ENCODE measurements around the gene KCNMA1. TPM values are rescaled to one million over a fixed set of nuclear protein-coding genes. Genes with fewer than 3 reads are reported as not detected.

The KCNMA1 gene
- total and polyA plus RNA-seq, 10 of the 15 experiments (the other 5 are each of a cell fraction or from before 2014, with no cell fraction given), result 8.5 to 77.0 (median 21.3) TPM

DNA sequence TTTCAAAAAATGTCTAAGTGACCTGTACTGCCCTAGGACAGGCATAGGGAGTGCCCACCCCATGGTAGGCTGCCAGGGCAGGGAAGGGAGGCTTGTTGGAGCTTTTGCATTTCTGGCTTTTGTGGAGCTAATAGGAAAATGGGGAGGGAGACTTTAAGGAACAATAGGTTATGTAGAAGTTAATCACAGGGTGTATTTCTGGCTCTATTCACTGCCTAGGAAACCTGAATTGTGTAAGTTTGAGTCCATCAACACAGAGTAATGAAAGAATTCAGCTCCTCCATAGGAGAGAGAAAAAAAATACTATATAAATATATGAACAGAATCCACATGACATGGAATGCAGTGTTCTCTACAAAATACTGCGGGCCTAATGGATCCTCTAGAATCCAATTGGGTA, 661.5 kb downstream of the KCNMA1 start:
- WGBS (ENCODE audit: insufficient coverage, insufficient replicate concordance, low lambda C conversion rate, missing lambda C conversion rate), result 86% methylated on average over 1 of the region's 1 CpG
- no peaks in the 10 kb centered on the region for H4K20me1 ChIP-seq (ENCODE audit: control insufficient read depth, insufficient read depth)
- DNase-seq (ENCODE audit: low read depth, low spot score) (no peak), ATAC-seq (no peak), FAIRE-seq (no peak)
- no peaks in the 10 kb centered on the region for H3K36me3 ChIP-seq (ENCODE audit: control insufficient read depth in 2 of 2, insufficient read depth in 2 of 2, low read length in 1 of 2)
- SMC1A ChIA-PET (ENCODE audit: uncharacterized antibody, unreplicated experiment), result interaction anchor here (0.6 to 1.4 kb wide), 2 partner anchors 9 to 487 kb away, joined by 3 read pairs; no protein-coding TSS in a partner anchor
- BruUV-seq (replicated peaks), result no TSS peak
- no peak overlapping the region for H3K27ac ChIP-seq (ENCODE audit: control insufficient read depth, insufficient read depth)
- no peaks in the 10 kb centered on the region for H3K79me2 ChIP-seq (ENCODE audit: control insufficient read depth, insufficient read depth, low read length)
- CTCF ChIA-PET, result interaction anchor here (0.5 to 1.7 kb wide), 3 partner anchors 9 to 658 kb away, joined by 3 to 5 read pairs (median 4); no protein-coding TSS in a partner anchor
- H3K27me3 ChIP-seq (replicated peaks in 1 of 2; ENCODE audit: control insufficient read depth in 2 of 2, insufficient read depth in 2 of 2, low read length in 1 of 2), result no peaks in the 10 kb centered on the region; a peak in 1 of 4 replicates
- intact Hi-C loops (cut with micrococcal nuclease; ENCODE audit: unreplicated experiment) (no loop called here), in situ Hi-C loops (cut with MboI) (no loop called here)
- no peak for TF ChIP-seq NFYB (IDR thresholded peaks at IDR 0.05; ENCODE audit: insufficient read depth, low read depth, low read length)
- no peaks in the 10 kb centered on the region for H3K9me3 ChIP-seq (replicated peaks; ENCODE audit: control insufficient read depth, insufficient read depth, low read length)
- RAD21 ChIA-PET (ENCODE audit: unreplicated experiment), result no interaction called here
- no peak overlapping the region for H3K4me2 ChIP-seq (ENCODE audit: control insufficient read depth, insufficient read depth)
- H3K4me1 ChIP-seq (ENCODE audit: control insufficient read depth, insufficient read depth, low read length), result no peaks in the 10 kb centered on the region
- H3K4me3 ChIP-seq, result no peak overlapping the region
- no peak overlapping the region for H3K9ac ChIP-seq (ENCODE audit: control insufficient read depth, insufficient read depth, low read length)
- no peak overlapping the region for H2AFZ ChIP-seq (ENCODE audit: control insufficient read depth, low read depth, low read length)
- POLR2A ChIA-PET, result no interaction called here

- no peaks in the 10 kb centered on the region for H3K36me3 ChIP-seq (ENCODE audit: control insufficient read depth in 2 of 2, insufficient read depth in 2 of 2, low read length in 1 of 2)
- intact Hi-C loops (cut with micrococcal nuclease; ENCODE audit: unreplicated experiment) (no loop called here), in situ Hi-C loops (cut with MboI) (no loop called here)
- ChIA-PET POLR2A (no interaction called here), CTCF (interaction anchor here (1.7 kb wide), 1 partner anchor 12 kb away, joined by 4 read pairs; no protein-coding TSS in a partner anchor), RAD21 (ENCODE audit: unreplicated experiment) (no interaction called here), SMC1A (ENCODE audit: uncharacterized antibody, unreplicated experiment) (no interaction called here)
- no peaks in the 10 kb centered on the region for H3K9me3 ChIP-seq (replicated peaks; ENCODE audit: control insufficient read depth, insufficient read depth, low read length)
- no peaks in the 10 kb centered on the region for H3K79me2 ChIP-seq (ENCODE audit: control insufficient read depth, insufficient read depth, low read length)
- DNase-seq (ENCODE audit: low read depth, low spot score) (no peak), FAIRE-seq (no peak), ATAC-seq (no peak)
- TF ChIP-seq NFXL1 (IDR thresholded peaks at IDR 0.05; ENCODE audit: borderline replicate concordance), result no peak
- no peak for TF ChIP-seq CEBPB (IDR thresholded peaks at IDR 0.05; ENCODE audit: borderline replicate concordance in 1 of 2, low read depth in 2 of 2, low read length in 2 of 2)
- TF ChIP-seq ZBED1 (IDR thresholded peaks at IDR 0.05; ENCODE audit: borderline replicate concordance), result no peak
- TF ChIP-seq CBFB (IDR thresholded peaks at IDR 0.05; ENCODE audit: low read depth), result no peak
- no peak for TF ChIP-seq RELB (IDR thresholded peaks at IDR 0.05; ENCODE audit: low read depth)
- TF ChIP-seq CHD4 (IDR thresholded peaks at IDR 0.05), result no peak
- no peak for TF ChIP-seq TAF1 (IDR thresholded peaks at IDR 0.05; ENCODE audit: borderline replicate concordance, low read depth, low read length)
- no peak for TF ChIP-seq BRCA1 (IDR thresholded peaks at IDR 0.05; ENCODE audit: low read depth, low read length)
- no peak for TF ChIP-seq MYC (IDR thresholded peaks at IDR 0.05; ENCODE audit: insufficient read depth, insufficient read length, insufficient replicate concordance, low read length, severe bottlenecking)
- TF ChIP-seq IKZF2 (IDR thresholded peaks at IDR 0.05), result no peak
- no peak for TF ChIP-seq POLR2AphosphoS5 (IDR thresholded peaks at IDR 0.05; ENCODE audit: low read length)
- H3K4me1 ChIP-seq (ENCODE audit: control insufficient read depth, insufficient read depth, low read length), result no peaks in the 10 kb centered on the region
- H4K20me1 ChIP-seq (ENCODE audit: control insufficient read depth, insufficient read depth), result no peaks in the 10 kb centered on the region
- no peak overlapping the region for H3K4me3 ChIP-seq
- H2AFZ ChIP-seq (ENCODE audit: control insufficient read depth, low read depth, low read length), result no peak overlapping the region
- no peak overlapping the region for H3K27ac ChIP-seq (ENCODE audit: control insufficient read depth, insufficient read depth)
- H3K9ac ChIP-seq (ENCODE audit: control insufficient read depth, insufficient read depth, low read length), result no peak overlapping the region
- WGBS (ENCODE audit: insufficient coverage, insufficient replicate concordance, low lambda C conversion rate, missing lambda C conversion rate), result 74% methylated on average over 6 of the region's 6 CpGs
- no peak overlapping the region for H3K4me2 ChIP-seq (ENCODE audit: control insufficient read depth, insufficient read depth)
- no TSS peak for BruUV-seq (replicated peaks)
- no peaks in the 10 kb centered on the region for H3K27me3 ChIP-seq (replicated peaks in 1 of 2; ENCODE audit: control insufficient read depth in 2 of 2, insufficient read depth in 2 of 2, low read length in 1 of 2)
Observed at GRCh38 chr10:76975126-76975525, 662.5 kb downstream of the KCNMA1 start.
